NCI-H187 (cell line): ENCODE data around the gene EGLN3.
"Not testable (repeated sequence)": the region's sequence is repeated elsewhere in the genome, so short reads cannot be mapped to it uniquely, and the experiment has no call there.

ENCODE experiments used
- DNase-seq, 2 experiments: peaks; one replicate each; lab custom pipeline; 2025; lab: John Stamatoyannopoulos, UW

The EGLN3 gene

GRCh38 chr14:33934938-33935337 lies 15.9 kb downstream of the EGLN3 start:
- no peak for DNase-seq

- DNase-seq: no peak
Observed at GRCh38 chr14:33934043-33934750, 16.7 kb downstream of the EGLN3 start.

- no peak for DNase-seq
Observed at GRCh38 chr14:33933386-33933933, 17.4 kb downstream of the EGLN3 start.

DNA sequence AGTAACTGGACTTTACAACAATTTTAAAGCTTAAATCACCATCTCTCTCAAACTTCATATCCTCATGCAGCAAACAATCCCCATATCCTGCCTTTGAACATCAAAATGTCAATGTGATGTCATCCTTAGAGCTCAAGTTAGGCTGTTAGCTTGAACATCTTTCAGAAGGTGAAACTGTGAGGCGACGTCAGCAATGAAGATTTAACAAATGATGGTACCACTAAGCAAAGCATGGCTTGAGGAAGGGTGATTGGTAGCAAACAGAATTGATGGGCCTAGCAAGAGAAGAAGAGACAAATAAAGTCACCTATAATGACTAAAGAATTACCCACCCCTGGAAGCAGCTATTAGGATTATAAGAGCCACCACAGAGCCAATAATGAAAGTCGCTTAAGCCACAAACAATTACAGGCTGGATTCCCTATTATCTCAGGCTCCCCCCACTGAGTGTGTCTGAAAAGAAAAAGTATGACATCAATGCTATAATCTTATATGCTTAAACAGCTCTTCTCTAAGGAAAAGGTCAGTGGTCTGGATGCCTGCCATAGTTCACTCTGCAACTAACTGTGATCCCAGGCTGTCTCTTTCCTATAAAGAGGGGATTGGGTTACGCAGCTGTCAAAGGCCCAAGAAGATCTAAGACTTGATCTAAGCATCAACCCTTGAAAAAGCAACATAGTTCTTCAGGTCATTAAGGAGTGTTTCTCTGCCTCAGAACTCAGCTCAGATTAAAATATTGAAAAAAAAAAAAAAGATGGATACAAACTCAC lies 18.1 kb downstream of the EGLN3 start:
- DNase-seq: no peak

GRCh38 chr14:33932033-33932432 lies 18.8 kb downstream of the EGLN3 start:
- no peak for DNase-seq

- no peak for DNase-seq
Observed at GRCh38 chr14:33931461-33931860, 19.4 kb downstream of the EGLN3 start.

DNA sequence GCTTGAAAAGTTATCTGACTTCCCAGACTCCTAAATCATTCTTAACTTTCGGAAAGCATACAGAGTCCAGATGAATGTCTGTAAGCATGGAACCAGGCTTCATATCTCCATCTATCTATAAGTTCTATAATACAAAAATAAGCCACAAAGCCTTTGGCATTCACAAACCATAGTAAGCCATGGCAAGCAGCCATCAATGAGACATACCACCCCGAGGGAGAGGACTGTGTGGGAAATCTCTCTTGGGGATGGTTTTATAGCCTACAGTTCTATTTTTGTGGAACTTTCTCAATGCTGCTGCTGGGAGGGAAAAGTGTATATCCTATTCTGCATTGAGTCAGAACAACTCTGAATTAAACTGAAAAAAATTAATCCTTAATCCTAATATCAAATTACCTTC lies 20.4 kb downstream of the EGLN3 start:
- DNase-seq: no peak

DNA sequence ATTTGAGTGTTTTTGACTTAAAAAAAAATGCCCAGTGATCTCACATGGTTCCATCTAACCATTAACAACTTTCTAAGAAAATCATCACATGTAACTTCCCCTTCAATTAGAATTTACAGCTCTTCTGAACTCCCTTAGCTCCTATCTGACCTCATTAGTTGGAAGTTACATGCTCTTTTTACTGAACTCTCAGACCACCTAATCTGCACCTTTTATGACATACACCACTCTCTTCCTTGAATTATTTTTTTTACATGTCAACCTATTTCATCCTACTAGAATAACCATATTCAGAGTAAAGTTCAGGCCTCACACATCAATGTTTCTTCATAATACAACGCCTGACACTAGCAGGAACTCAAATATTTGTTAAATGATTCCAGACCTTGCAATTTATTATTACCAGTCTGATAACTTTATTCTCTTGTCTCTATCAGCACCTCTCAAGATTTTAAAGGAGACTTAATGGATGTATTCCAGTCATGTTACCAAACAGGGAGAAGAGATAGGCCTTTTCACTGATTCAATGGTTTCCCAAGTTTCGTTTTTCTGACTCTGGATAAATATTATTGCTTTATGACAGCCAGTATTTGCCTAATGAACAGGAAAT lies 21.0 kb downstream of the EGLN3 start:
- no peak for DNase-seq

- DNase-seq: no peak
Observed at GRCh38 chr14:33928895-33929294, 22.0 kb downstream of the EGLN3 start.

GRCh38 chr14:33927944-33928343 lies 22.9 kb downstream of the EGLN3 start:
- DNase-seq: no peak

DNA sequence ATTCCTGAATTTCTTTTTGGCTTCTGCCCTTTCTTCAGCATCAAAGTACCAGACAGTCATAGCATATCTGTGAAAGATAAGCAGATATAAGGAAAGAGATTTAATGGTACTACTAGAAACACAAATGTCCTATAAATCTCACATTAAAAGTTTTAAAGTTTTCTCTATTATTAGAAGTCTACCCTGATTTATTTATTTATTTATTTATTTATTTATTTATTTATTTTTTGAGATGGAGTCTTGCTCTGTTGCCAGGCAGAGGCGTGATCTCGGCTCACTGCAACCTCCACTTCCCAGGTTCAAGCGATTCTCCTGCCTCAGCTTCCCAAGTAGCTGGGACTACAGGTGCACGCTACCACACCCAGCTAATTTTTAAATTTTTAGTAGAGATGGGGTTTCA lies 23.9 kb downstream of the EGLN3 start:
- not testable (repeated sequence) for DNase-seq

- no peak for DNase-seq
Observed at GRCh38 chr14:33925946-33926345, 24.9 kb downstream of the EGLN3 start.

GRCh38 chr14:33925235-33925634 lies 25.6 kb downstream of the EGLN3 start:
- DNase-seq: no peak

GRCh38 chr14:33924566-33925100 lies 26.2 kb downstream of the EGLN3 start:
- no peak for DNase-seq

DNA sequence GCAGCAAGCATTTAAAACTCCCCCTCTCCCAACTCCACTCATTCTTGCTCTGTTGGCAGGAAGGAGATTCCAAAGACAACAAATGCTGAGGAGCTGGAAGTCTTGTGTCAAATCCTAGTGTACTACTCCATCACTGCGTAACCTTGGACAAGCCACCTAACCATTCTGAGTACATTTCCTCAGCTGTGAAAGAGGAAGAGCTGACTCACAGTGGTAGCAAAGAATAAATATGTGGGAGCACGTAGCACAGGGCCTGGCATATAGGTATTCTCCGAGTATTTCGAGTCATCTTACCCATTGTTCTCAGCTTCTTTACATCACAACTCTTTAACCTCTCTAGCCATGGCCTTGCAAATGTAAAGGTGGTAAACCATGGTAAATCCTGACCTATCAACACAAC lies 28.7 kb downstream of the EGLN3 start:
- DNase-seq: no peak

- no peak for DNase-seq
Observed at GRCh38 chr14:33918256-33918655, 32.6 kb downstream of the EGLN3 start.

GRCh38 chr14:33917661-33918060 lies 33.2 kb downstream of the EGLN3 start:
- no peak for DNase-seq

DNA sequence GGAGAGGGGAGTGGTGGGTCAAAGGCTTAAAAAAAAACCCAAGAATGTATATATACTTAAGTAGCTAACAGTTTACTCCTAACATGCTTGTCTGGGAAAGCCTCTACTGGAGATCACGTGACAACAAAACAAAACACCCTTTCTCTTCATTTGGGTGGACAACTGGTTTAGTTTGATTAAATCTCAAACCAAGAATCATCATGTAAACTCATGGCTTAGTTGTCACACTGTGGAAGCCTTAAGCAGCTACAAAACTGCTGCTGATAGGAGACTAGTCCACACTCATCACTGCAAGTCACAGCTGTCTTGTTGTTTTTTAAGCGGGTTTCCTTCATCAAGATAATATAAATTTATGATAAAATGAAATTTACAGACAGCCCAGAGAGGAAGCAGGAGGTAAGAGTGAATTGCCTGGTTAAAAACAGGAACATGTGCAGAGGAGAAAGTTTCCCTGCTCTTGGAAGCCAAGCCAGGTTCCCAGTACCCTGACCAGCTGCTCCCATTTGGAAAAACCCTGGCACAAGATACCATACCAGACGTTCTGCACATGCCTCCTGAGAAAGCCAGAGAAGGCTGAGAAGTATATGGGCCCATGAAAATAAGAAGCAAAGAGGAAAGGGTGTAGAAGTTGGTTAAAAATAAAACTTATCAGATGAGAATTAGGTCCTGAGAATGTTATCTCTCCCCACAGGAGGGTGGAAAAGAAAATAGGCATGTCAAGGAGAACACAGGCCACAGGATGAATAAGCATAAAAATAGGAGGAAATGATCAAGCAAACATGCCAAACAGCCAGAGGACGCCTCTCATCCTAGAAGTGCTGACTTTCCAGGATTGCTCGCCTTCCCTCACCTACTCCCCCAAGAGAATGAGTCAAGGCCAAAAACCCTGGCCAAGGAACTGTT lies 34.0 kb downstream of the EGLN3 start:
- DNase-seq: no peak

- no peak for DNase-seq
Observed at GRCh38 chr14:33915682-33916081, 35.2 kb downstream of the EGLN3 start.

GRCh38 chr14:33914676-33915516 lies 36.0 kb downstream of the EGLN3 start:
- no peak for DNase-seq

DNA sequence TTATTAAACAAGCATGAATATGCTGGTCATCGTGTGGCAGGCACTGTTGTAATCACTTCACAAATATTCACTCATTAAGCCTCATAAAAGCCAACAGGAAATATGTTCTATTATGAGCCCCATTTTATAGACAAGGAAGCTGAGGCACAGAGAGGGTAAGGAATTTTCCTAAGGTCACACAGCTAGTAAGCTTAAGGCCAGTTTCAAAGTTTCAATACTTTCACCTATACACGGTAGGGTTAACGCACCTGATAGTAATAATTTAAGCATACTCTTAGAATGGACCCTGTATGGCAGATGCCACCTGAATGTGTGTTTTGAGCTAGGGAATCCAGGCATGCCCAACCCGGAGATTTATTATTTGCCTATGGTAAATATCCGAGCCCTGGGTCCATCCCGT lies 39.8 kb downstream of the EGLN3 start:
- DNase-seq: no peak
